GM12891 (cell line): ENCODE data around the gene KPNA2.

Source experiments
- POLR2A ChIP-seq: IDR thresholded peaks from 2 replicates; pipeline ENCODE4 v1.6.1; 2011; ENCODE audit warnings: low read depth, low read length, control low read depth
- POLR2AphosphoS5 ChIP-seq: IDR thresholded peaks from 2 replicates; pipeline ENCODE4 v1.6.1; 2011; ENCODE audit warnings: low read depth, low read length, control low read depth
- SPI1 ChIP-seq: IDR thresholded peaks from 2 replicates; pipeline ENCODE4 v1.6.1; 2011; ENCODE audit warnings: low read depth, low read length, control low read depth
- TAF1 ChIP-seq: IDR thresholded peaks from 2 replicates; pipeline ENCODE4 v1.6.1; 2011; ENCODE audit warnings: low read depth, low read length, control low read depth

- TF ChIP-seq SPI1 = no peak
- no peak for TF ChIP-seq POLR2AphosphoS5
- TF ChIP-seq POLR2A = no peak
- no peak for TF ChIP-seq TAF1
Observed at GRCh38 chr17:68053231-68054013, 17.9 kb downstream of the KPNA2 start.
